DND-41 (cell line): ENCODE data around the gene RAB6B.

Experiments used
- CTCF ChIP-seq: IDR thresholded peaks from 2 replicates; pipeline ENCODE4 v1.5.1; 2012; ENCODE audit warnings: borderline replicate concordance, low read length, moderate library complexity, mild to moderate bottlenecking; ENCODE audit not compliant: poor library complexity, severe bottlenecking; ENCODE audit errors: extremely low read depth
- EZH2 ChIP-seq: IDR thresholded peaks from 3 replicates; pipeline ENCODE4 v1.6.1; 2012; ENCODE audit warnings: borderline replicate concordance, low read depth, mild to moderate bottlenecking, moderate library complexity, low read length, inconsistent platforms; ENCODE audit not compliant: severe bottlenecking

GRCh38 chr3:133938770-133939462, 43.2 kb upstream of the RAB6B start:
- TF ChIP-seq CTCF (no peak), EZH2 (no peak)
